HG03175 (cell line): ENCODE results near the gene PI4K2A.
"Not testable (repeated sequence)": the region's sequence is repeated elsewhere in the genome, so short reads cannot be mapped to it uniquely, and the experiment has no call there.

Source experiments
- ATAC-seq: cut with Tn5 transposase; IDR thresholded peaks from one replicate; pipeline ENCODE4 v1.9.1; 2021; ENCODE audit warnings: mild to moderate bottlenecking, moderate library complexity; ENCODE audit not compliant: unreplicated experiment

Gene PI4K2A

GRCh38 chr10:97673736-97674525 is 33.5 kb downstream of the PI4K2A start:
- no peak for ATAC-seq

- ATAC-seq: no peak
Observed at GRCh38 chr10:97675222-97675621, 34.8 kb downstream of the PI4K2A start.

DNA sequence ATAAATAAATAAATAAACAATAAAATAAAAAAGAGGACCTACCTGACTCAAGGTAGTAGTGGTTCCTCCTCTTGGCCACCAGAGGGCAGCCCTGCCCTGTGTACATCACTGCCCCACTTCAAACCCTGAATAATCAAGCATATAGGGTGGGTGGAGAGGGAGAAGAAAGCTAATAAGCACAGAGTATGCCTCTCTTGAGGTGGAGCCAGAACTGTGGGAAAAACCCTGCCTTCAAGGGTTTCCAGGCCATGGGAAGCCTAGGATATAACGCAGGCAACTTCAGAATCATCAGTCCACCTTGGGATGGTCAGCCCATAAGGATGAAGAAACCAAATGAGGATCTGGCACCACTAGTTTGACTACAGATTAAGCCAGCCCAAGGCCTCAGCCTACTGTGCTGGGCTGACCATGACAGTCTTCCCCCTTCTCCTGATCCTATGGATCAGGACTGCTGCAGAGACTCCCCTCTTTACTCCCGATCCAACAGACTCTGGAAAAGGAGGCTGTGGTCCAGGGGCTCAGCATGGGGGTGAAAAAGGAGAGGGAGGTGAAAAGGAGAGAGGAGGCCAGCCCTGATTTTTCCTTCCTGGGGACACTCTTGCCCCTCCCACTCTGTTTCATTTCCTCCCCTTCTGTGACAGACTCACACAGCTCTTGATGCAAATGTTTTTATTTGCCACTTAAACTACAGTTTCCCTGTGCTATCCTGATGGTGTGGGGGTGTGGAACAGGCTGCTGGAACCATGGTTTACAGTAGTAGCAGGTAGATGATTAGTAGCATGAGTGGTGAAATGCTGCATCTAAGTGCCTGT is 36.5 kb downstream of the PI4K2A start:
- ATAC-seq: peak; percentile 82

- ATAC-seq: no peak
Observed at GRCh38 chr10:97679594-97679993, 39.1 kb downstream of the PI4K2A start.

DNA sequence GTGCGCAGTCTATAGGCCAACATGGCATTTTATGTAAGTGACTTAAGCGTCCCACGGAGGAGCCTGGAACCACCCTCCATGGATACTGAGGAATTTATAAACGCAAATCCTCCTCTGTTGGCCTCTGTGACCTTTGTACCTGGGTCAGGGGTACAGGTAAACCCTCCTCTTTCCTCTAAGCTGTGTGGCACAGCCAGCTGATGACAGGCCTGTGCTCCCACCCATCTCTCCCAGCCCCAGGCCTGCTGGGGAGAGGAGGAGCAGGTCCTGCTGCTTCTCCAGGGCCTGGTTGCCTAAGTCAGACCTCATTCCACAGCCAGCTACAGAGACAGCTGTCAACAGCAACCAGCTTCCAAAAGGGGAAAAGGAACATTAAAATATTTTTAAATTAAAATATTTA is 41.6 kb downstream of the PI4K2A start:
- ATAC-seq: no peak

DNA sequence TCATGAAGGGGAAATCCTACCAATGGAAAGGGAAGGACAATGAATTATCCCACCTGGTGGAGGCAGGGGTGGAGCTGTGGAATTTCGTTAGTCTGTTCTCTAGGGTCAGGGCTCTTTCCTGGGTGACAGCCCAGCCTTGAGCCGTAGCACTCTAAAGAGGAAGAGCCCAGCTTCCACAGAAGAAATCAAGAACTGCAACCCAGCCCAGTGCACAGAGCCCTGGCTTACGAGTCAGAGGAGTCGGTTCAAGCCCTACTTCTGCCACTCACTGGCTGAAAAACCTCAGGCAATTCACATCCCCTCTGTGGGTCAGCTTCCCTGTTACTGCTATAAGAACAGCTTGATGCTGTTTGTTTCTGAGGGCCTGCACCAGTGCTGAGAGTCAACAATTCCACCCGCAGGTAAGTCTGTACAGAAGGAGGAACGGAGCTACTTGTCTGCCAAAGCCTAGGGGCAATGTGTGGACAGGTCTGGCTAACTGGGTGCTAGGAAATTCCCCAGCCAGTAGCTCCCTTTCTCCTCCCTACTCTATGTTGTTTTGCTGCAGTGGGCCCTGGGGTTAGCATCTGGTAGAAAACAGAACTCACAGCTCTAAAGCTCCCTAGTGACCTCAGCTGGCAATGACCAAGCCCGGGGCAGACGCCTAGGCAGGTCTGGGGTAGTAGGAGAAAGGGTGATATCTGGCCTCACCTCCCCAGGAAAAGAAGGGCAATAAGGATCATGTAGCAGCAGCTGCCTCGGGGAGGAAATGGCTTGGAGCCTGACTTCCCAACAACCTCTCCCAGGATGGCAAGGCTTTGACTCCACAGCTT is 43.3 kb downstream of the PI4K2A start:
- ATAC-seq: no peak

DNA sequence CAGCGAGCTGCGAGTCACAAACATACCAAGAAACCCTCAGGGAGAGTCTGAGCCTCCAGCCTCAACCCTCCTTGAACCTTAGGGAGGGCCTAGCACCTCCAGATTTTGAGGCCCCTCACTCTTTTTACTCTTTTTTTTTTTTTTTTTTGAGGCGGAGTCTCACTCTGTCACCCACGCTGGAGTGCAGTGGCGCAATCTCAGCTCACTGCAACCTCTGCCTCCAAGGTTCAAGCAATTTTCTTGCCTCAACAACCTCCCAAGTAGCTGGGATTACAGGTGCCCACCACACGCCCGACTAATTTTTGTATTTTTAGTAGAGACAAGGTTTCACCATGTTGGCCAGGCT is 43.9 kb downstream of the PI4K2A start:
- ATAC-seq: not testable (repeated sequence)

DNA sequence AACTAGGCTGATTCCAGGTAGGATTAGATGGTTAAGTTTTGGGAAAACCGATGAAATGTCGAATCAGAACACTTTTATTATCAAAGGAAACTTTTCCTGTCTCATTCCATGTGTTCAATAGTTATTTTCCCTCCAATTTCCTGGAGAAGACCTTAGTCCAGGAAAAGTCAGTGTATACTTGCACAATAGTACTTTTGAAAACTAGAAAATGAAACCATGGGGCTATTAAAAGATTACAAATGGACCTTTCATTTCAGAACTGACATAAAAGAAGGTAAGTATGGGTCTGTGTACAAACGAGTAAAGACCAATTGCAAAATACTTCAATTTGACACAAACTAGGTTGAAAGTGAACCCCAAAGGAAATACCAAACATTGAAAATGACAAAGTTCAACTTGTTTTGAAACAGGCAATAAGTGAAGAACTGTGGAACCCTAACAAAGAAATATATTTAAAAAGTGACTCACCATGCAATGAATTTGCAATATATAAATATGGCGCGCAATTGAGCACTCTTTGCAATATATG is 44.5 kb downstream of the PI4K2A start:
- no peak for ATAC-seq

- no peak for ATAC-seq
Observed at GRCh38 chr10:97685395-97685958, 45.0 kb downstream of the PI4K2A start.

GRCh38 chr10:97686301-97686961 is 46.0 kb downstream of the PI4K2A start:
- ATAC-seq: no peak

GRCh38 chr10:97686962-97687784 is 46.7 kb downstream of the PI4K2A start, which contains the start of gene AVPI1:
Gene AVPI1 (minus strand): TSS chr10:97687241. CDS start chr10:97679905, 7,336 bp downstream.
- ATAC-seq: peak; percentile 90

DNA sequence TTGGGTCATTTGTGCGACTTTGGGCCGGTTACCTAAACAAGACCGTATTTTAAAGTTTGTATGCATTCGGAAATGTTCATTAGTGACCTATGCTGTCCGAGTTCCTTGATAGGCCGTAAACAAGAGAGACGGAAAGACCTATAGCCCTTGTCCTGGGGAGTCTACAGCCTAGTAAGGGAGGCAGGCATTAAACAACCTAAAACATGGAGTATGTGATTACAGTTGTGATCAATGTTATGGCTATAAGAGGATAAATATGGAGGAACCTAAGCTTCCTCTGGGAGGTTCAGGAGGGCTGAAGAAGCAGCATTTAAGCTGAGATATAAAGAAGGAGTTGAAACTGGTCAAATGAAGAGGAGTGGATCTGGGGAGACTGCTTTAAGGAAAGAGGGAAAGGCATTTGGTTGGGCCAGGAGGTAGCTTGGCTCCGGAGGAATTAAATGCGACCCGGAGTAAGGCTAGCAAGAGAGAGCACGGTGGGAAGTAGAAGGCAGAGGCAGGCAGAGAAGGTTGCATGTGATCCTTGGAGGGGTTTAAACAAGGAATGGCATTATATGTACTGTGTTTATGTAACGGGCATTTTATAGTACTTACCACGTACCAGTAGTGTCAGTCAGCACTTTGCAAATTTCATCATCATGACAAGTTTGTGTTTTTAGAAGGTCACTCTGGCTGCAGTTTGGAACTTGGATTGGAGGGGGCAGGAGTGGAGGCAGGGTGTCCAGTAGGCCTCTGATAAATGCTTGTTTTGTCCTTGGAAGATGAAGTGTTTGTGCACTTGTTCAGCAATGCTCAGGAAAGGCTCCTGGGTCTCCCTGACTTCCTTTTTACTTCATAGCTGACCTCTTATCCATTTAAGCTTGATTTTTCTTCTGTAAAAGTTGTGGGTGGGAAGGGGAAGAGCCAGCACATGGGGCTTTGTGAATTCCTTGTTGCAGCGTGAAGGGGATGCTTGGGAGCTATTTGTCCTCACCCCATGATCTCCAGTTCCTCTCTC is 47.6 kb downstream of the PI4K2A start:
- no peak for ATAC-seq

- no peak for ATAC-seq
Observed at GRCh38 chr10:97689559-97690020, 49.1 kb downstream of the PI4K2A start.

DNA sequence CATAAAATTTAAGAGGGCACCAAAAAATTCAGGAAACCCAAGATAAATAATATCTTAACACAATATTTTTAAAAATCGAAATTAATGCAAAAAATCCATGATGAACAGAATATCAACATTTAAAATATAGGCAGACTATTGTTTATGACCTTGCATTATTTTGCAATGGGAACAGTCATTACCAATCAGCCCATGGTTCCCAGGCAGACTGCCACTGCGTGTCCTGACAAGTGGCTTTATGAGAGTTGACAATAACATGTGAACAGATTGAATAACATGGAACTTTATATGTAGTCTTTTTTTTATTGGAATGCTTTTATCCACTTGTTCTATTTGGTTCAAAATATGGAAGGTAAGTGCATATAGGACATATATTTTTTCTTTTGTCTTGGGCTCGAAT is 49.7 kb downstream of the PI4K2A start:
- ATAC-seq: no peak

DNA sequence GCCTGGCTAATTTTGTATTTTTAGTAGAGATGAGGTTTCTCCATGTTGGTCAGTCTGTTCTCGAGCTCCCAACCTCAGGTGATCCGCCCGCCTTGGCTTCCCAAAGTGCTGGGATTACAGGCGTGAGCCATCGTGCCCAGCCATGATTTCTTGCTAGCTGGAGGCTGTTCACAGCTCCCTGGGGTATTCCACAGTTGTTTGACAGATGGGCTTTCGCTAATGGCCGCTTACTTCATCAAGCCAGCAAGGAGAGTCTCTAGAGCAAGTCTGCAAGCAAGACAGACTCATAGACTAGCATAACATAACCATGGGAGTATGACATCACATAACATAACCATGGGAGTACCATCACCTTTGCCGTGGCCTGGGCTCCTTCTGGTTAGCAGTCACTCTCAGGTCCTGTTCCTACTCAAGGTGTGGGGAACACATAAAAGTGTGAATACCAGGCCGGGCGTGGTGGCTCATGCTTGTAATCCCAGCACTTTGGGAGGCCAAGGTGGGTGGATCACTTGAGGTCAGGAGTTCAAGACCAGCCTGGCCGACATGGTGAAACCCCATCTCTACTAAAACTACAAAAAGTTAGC is 57.7 kb downstream of the PI4K2A start:
- not testable (repeated sequence) for ATAC-seq

DNA sequence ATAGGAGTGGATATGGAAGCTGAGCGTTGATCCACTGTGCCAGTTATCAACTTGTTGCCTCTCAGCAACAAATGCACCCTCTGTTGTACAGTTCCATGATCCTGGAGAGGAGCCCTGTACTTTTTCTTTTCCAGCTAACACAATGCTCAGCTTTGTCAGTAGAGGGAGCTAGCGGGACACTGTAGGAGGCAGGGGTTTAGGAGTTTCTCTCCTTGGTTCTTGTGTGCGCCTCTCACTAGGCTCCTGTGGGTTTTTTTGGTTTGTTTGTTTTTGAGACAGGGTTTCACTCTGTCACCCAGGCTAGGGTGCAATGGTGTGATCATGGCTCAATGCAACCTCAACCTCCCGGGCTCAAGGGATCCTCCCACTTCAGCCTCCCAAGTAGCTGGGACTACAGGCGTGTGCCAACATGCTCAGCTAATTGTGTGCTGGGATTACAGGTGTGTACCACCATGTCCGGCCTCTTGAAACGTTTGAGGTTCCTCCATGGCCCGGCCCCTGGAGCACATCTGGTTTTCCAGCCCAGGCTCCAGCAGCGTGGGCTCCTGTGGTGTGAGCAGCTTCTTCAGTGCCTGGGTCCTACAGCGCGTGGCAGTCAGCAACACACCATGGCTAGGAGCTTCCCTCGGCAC is 61.1 kb downstream of the PI4K2A start:
- peak; percentile 79 for ATAC-seq

DNA sequence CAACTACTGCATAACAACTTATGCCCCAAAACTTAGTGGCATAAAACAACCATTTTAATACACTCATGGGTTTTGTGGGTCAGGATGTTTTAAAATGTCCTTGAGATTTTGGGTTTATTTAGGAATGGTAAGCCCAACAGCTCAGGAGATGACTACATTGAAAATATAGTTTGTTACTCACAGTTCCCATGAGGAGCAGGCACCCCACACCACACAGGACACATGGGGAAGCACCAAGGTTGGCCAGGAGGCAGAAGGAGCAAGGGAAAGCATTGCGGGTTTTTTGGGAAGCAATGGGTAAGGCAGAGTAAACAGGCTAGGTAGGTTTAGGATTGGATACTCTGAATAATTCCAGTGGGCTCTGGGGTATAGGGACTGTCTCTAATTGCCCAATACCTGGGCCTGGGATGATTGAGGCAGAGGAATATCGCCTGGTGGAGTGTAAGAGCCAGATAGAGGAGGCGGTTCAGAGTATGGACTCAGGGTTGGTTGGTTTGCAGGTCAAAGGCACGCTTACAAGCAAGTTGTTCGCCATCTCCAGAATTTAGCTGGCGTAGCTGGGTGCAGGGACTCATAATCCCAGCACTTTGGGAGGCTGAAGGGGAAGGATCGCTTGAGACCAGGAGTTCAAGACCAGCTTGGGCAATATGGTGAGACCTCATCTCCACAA is 63.1 kb downstream of the PI4K2A start:
- no peak for ATAC-seq
